ENCODE results near the gene ACAA2. TPM values are rescaled to one million over a fixed set of nuclear protein-coding genes. Genes with fewer than 3 reads are reported as not detected.

Gene ACAA2
- total and polyA plus RNA-seq, 8 donors, result 20.3 to 53.0 (median 32.5) TPM

DNA sequence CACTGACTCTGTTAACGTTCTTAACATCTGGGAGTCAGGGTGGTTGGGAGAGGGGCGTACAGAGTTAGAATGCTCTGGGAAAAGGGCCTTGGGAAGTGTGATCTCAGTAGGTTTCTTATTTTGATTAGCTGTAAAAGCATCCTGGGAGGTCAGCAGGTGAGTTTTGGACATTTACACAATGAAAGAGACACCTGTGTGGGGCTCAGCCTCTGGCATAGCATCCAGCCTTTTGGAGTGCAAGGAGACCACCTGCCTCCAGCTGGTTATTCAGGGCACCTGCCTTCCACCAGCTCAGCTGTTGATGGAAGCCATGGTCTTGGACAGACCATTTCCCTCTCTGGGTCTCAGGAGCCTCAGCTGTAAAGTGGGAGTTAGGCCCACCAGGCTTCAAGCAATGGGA lies 49.7 kb downstream of the ACAA2 start:
- WGBS, 2 donors, result 80 to 91% methylated on average over 2 of the region's 2 CpGs
- DNase-seq, result no peak
- TF ChIP-seq, protein P1, sequence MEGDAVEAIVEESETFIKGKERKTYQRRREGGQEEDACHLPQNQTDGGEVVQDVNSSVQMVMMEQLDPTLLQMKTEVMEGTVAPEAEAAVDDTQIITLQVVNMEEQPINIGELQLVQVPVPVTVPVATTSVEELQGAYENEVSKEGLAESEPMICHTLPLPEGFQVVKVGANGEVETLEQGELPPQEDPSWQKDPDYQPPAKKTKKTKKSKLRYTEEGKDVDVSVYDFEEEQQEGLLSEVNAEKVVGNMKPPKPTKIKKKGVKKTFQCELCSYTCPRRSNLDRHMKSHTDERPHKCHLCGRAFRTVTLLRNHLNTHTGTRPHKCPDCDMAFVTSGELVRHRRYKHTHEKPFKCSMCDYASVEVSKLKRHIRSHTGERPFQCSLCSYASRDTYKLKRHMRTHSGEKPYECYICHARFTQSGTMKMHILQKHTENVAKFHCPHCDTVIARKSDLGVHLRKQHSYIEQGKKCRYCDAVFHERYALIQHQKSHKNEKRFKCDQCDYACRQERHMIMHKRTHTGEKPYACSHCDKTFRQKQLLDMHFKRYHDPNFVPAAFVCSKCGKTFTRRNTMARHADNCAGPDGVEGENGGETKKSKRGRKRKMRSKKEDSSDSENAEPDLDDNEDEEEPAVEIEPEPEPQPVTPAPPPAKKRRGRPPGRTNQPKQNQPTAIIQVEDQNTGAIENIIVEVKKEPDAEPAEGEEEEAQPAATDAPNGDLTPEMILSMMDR (IDR thresholded peaks at IDR 0.05), result no peak

GRCh38 chr18:49762191-49763077 lies 50.9 kb downstream of the ACAA2 start:
- no peak overlapping the region for H3K27ac ChIP-seq
- FAIRE-seq (no peak), DNase-seq (no peak), ATAC-seq (no peak)
- H3K27me3 ChIP-seq, result no peaks in the 10 kb centered on the region
- TF ChIP-seq, protein P1 (IDR thresholded peaks at IDR 0.05), result no peak
- 87 to 89% methylated on average over 30 to 35 of the region's 35 CpGs for WGBS, 2 donors
- H3K36me3 ChIP-seq, result no peaks in the 10 kb centered on the region
- intact Hi-C loops (cut with DNase I), result loop anchor here in 1 of 3 donors (10.0 kb wide), 1 partner anchor 198 kb away; the partner anchor contains the start of gene LIPG
- no peak overlapping the region for H3K4me3 ChIP-seq
- no peaks in the 10 kb centered on the region for H3K4me1 ChIP-seq
- no peaks in the 10 kb centered on the region for H3K9me3 ChIP-seq

More for the DNA sequence above, 49.7 kb downstream of the ACAA2 start:
- H3K9me3 ChIP-seq, result no peaks in the 10 kb centered on the region
- no peak overlapping the region for H3K27ac ChIP-seq
- FAIRE-seq (no peak), ATAC-seq (no peak)
- H3K27me3 ChIP-seq, result no peaks in the 10 kb centered on the region
- intact Hi-C loops (cut with DNase I), result loop anchor here in 1 of 3 donors (10.0 kb wide), 1 partner anchor 199 kb away; the partner anchor contains the start of gene LIPG
- no peaks in the 10 kb centered on the region for H3K4me1 ChIP-seq
- H3K4me3 ChIP-seq, result no peak overlapping the region
- no peaks in the 10 kb centered on the region for H3K36me3 ChIP-seq

- TF ChIP-seq, protein P1 (IDR thresholded peaks at IDR 0.05), result no peak
- intact Hi-C loops (cut with DNase I), result loop anchor here in 1 of 3 donors (10.0 kb wide), 1 partner anchor 197 kb away; the partner anchor contains the start of gene LIPG
- Histone ChIP-seq H3K4me1 (no peaks in the 10 kb centered on the region), H3K27ac (no peak overlapping the region), H3K4me3 (no peak overlapping the region), H3K36me3 (no peaks in the 10 kb centered on the region), H3K27me3 (no peaks in the 10 kb centered on the region), H3K9me3 (no peaks in the 10 kb centered on the region)
- 79 to 91% methylated on average over 10 of the region's 10 CpGs for WGBS, 2 donors
- no peak for ATAC-seq
- DNase-seq, result no peak
- FAIRE-seq, result no peak
Observed at GRCh38 chr18:49761771-49762170, 51.6 kb downstream of the ACAA2 start.

GRCh38 chr18:49758263-49758610 lies 55.1 kb downstream of the ACAA2 start:
- WGBS, 2 donors, result 80 to 91% methylated on average over 5 of the region's 5 CpGs
- Histone ChIP-seq H3K36me3 (no peaks in the 10 kb centered on the region), H3K9me3 (no peaks in the 10 kb centered on the region), H3K27me3 (no peaks in the 10 kb centered on the region), H3K4me1 (no peaks in the 10 kb centered on the region), H3K4me3 (no peak overlapping the region), H3K27ac (no peak overlapping the region)
- no peak for ATAC-seq
- FAIRE-seq, result no peak
- no peak for DNase-seq
- intact Hi-C loops (cut with DNase I), result no loop called here
- TF ChIP-seq, protein P1 (IDR thresholded peaks at IDR 0.05), result no peak

Measured in pancreas (tissue), 10 donors.